GM12878 (cell line): ENCODE measurements around the gene MMP20.

ENCODE experiments used
- BHLHE40 ChIP-seq, 2 experiments: fragments of 450-650 bp in 1 of 2; IDR thresholded peaks; 2 replicates each; pipeline ENCODE4 v1.6.1; 2011 to 2017; ENCODE audit warnings: low read depth in 2 of 2, borderline replicate concordance in 1 of 2, improper control_type of control experiment in 1 of 2, low read length in 1 of 2, mild to moderate bottlenecking in 1 of 2
- CREM ChIP-seq: IDR thresholded peaks from 2 replicates; pipeline ENCODE4 v1.6.1; 2014; ENCODE audit warnings: antibody characterized with exemption, low read depth
- CTCF ChIP-seq, 3 experiments: IDR thresholded peaks in 2 of 3; conservative IDR thresholded peaks in 1 of 3; 2 replicates each; pipeline ENCODE4 v1.5.1; 2011; ENCODE audit warnings: low read depth in 3 of 3, low read length in 3 of 3, mild to moderate bottlenecking in 3 of 3, control low read depth in 2 of 3, moderate library complexity in 2 of 3, inconsistent platforms in 1 of 3, mixed read lengths in 1 of 3; ENCODE audit not compliant: control insufficient read depth in 2 of 3, insufficient read depth in 1 of 3; ENCODE audit errors: extremely low read depth in 1 of 3
- EP300 ChIP-seq, 2 experiments: fragments of 150-350 bp in 1 of 2; IDR thresholded peaks; 2 replicates each; pipeline ENCODE4 v1.6.1; 2011 to 2012; ENCODE audit warnings: low read depth in 2 of 2, low read length in 2 of 2, borderline replicate concordance in 1 of 2, improper control_type of control experiment in 1 of 2, inconsistent platforms in 1 of 2; ENCODE audit not compliant: control insufficient read depth in 1 of 2
- MTA3 ChIP-seq: IDR thresholded peaks from 2 replicates; pipeline ENCODE4 v1.6.1; 2012; ENCODE audit warnings: low read length, inconsistent platforms, borderline replicate concordance
- NRF1 ChIP-seq: conservative IDR thresholded peaks from 2 replicates; pipeline ENCODE4 v1.6.1; 2011; ENCODE audit warnings: mild to moderate bottlenecking, low read depth, low read length, improper control_type of control experiment
- PAX8 ChIP-seq: fragments of 450-650 bp; IDR thresholded peaks from 2 replicates; pipeline ENCODE4 v1.6.1; 2017; ENCODE audit warnings: mild to moderate bottlenecking, moderate library complexity
- POLR2A ChIP-seq: IDR thresholded peaks from 2 replicates; pipeline ENCODE4 v1.6.1; 2011; ENCODE audit warnings: low read depth, mild to moderate bottlenecking, low read length
- YY1 ChIP-seq: IDR thresholded peaks from 2 replicates; pipeline ENCODE4 v1.6.1; 2011; ENCODE audit warnings: low read depth, mild to moderate bottlenecking, low read length
- TF ChIP-seq, protein P1 (sequence below): fragments of 450-650 bp; IDR thresholded peaks from 2 replicates; pipeline ENCODE4 v1.6.1; 2017; ENCODE audit warnings: antibody characterized with exemption, mild to moderate bottlenecking, moderate library complexity

DNA sequence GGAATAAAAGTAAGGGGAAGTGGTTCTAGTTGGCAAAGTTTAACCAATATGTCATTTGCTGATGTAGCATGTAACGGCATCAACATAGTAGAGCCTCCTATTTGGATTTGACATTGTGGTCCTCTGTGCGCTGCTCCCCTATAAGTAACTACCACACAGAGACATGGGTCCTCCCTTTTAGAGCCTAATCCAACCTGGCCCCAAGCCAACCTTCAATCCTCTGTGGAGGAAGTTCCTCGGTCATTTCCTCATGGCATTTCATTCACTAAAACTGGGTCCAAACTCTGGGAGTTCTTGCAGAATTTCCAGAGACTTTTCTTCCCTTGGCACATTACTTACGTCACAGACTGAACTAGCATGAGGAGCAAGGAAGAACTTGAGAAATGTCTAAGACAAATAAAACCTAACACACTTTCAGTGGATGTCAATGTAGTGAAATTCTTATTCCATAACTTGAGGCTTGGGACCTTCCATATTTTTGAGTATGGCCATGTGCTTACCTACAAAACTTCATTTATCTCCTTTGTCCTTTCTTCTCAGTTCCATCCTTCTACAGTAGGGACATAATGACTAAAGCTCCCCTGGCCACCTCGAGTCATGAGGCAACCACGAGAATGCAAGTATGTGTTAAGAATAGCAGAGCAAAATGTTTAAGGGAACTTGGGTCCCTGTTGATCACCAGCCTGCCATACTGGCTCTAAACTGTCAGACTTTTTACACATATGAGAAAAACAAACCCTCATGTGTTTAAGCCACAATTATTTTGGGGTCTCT is 34.7 kb downstream of the MMP20 start:
- TF ChIP-seq CTCF (IDR thresholded peaks at IDR 0.05 in 2 of 3, conservative IDR thresholded peaks at IDR 0.05 in 1 of 3; ENCODE audit: control insufficient read depth in 2 of 3, extremely low read depth in 1 of 3, insufficient read depth in 1 of 3, low read depth in 3 of 3, low read length in 3 of 3) = no peak
- TF ChIP-seq NRF1 = no peak
- no peak for TF ChIP-seq POLR2A
- TF ChIP-seq MTA3 = no peak
- TF ChIP-seq PAX8 = no peak
- no peak for TF ChIP-seq BHLHE40 (IDR thresholded peaks at IDR 0.05; ENCODE audit: borderline replicate concordance in 1 of 2, low read depth in 2 of 2, low read length in 1 of 2)
- peak in 1 of 2 experiments; percentile 23; a peak in 1 of 4 replicates for TF ChIP-seq EP300 (IDR thresholded peaks at IDR 0.05; ENCODE audit: borderline replicate concordance in 1 of 2, control insufficient read depth in 1 of 2, low read depth in 2 of 2, low read length in 2 of 2)
- TF ChIP-seq, protein P1, sequence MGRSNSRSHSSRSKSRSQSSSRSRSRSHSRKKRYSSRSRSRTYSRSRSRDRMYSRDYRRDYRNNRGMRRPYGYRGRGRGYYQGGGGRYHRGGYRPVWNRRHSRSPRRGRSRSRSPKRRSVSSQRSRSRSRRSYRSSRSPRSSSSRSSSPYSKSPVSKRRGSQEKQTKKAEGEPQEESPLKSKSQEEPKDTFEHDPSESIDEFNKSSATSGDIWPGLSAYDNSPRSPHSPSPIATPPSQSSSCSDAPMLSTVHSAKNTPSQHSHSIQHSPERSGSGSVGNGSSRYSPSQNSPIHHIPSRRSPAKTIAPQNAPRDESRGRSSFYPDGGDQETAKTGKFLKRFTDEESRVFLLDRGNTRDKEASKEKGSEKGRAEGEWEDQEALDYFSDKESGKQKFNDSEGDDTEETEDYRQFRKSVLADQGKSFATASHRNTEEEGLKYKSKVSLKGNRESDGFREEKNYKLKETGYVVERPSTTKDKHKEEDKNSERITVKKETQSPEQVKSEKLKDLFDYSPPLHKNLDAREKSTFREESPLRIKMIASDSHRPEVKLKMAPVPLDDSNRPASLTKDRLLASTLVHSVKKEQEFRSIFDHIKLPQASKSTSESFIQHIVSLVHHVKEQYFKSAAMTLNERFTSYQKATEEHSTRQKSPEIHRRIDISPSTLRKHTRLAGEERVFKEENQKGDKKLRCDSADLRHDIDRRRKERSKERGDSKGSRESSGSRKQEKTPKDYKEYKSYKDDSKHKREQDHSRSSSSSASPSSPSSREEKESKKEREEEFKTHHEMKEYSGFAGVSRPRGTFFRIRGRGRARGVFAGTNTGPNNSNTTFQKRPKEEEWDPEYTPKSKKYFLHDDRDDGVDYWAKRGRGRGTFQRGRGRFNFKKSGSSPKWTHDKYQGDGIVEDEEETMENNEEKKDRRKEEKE = no peak
- TF ChIP-seq CREM = no peak
- no peak for TF ChIP-seq YY1
